Mesendoderm (in vitro differentiated cells): Measurements from ENCODE around the gene HSD11B2.

Experiments
- DNase-seq: peaks from one replicate; pipeline ENCODE4 v3.0.0; 2013
- H2AK5ac ChIP-seq: 2 replicates; pipeline ENCODE4 v1.6.1; 2013; ENCODE audit warnings: low read length, inconsistent platforms
- H2BK120ac ChIP-seq: 2 replicates; pipeline ENCODE4 v1.6.1; 2013; ENCODE audit warnings: low read depth, mild to moderate bottlenecking, low read length, moderate library complexity, mixed read lengths
- H2BK15ac ChIP-seq: replicated peaks from 2 replicates; pipeline ENCODE4 v1.6.1; 2013; ENCODE audit warnings: low read depth, mild to moderate bottlenecking, moderate library complexity
- H2BK5ac ChIP-seq: 2 replicates; pipeline ENCODE4 v1.6.1; 2013; ENCODE audit warnings: low read length, inconsistent platforms
- H3K18ac ChIP-seq: 2 replicates; pipeline ENCODE4 v1.6.1; 2013; ENCODE audit warnings: mild to moderate bottlenecking, low read length, mixed read lengths
- H3K23ac ChIP-seq: one replicate; pipeline ENCODE4 v1.6.1; 2013; ENCODE audit warnings: low read length
- H3K27ac ChIP-seq: 2 replicates; pipeline ENCODE4 v1.5.1; 2013; ENCODE audit warnings: low read depth, mild to moderate bottlenecking, inconsistent platforms, low read length, moderate library complexity
- H3K27me3 ChIP-seq: 2 replicates; pipeline ENCODE4 v1.6.1; 2013; ENCODE audit warnings: low read length, control low read depth, mild to moderate bottlenecking, inconsistent platforms; ENCODE audit not compliant: insufficient read depth, poor library complexity
- H3K36me3 ChIP-seq: 2 replicates; pipeline ENCODE4 v1.6.1; 2013; ENCODE audit warnings: low read length, inconsistent platforms; ENCODE audit not compliant: control insufficient read depth, insufficient read depth
- H3K4ac ChIP-seq: one replicate; pipeline ENCODE4 v1.6.1; 2013; ENCODE audit warnings: low read depth, mild to moderate bottlenecking, low read length, moderate library complexity
- H3K4me1 ChIP-seq: 2 replicates; pipeline ENCODE4 v1.6.1; 2013; ENCODE audit warnings: low read depth, low read length, inconsistent platforms; ENCODE audit not compliant: control insufficient read depth
- H3K4me2 ChIP-seq: 2 replicates; pipeline ENCODE4 v1.6.1; 2013; ENCODE audit warnings: low read length
- H3K4me3 ChIP-seq: 2 replicates; pipeline ENCODE4 v1.5.1; 2013; ENCODE audit warnings: mild to moderate bottlenecking, low read length
- H3K56ac ChIP-seq: one replicate; pipeline ENCODE4 v1.6.1; 2013; ENCODE audit warnings: low read length
- H3K79me1 ChIP-seq: 2 replicates; pipeline ENCODE4 v1.6.1; 2013; ENCODE audit warnings: low read length, inconsistent platforms
- H3K79me2 ChIP-seq: 2 replicates; pipeline ENCODE4 v1.6.1; 2013; ENCODE audit warnings: mild to moderate bottlenecking, low read length; ENCODE audit not compliant: control insufficient read depth, insufficient read depth
- H3K9ac ChIP-seq: 2 replicates; pipeline ENCODE4 v1.6.1; 2013; ENCODE audit warnings: low read length, inconsistent platforms
- H4K5ac ChIP-seq: one replicate; pipeline ENCODE4 v1.6.1; 2013; ENCODE audit warnings: low read length
- H4K8ac ChIP-seq: one replicate; pipeline ENCODE4 v1.6.1; 2013; ENCODE audit warnings: low read depth, mild to moderate bottlenecking, control low read depth, low read length, moderate library complexity
- WGBS: extraction: QIAGEN DNeasy Blood & Tissue Kit; methylation state at CpG from one replicate; pipeline ENCODE4 v1.1.7; 2013; ENCODE audit warnings: low lambda C conversion rate, missing lambda C conversion rate; ENCODE audit not compliant: insufficient coverage; ENCODE audit errors: extremely low coverage; 5-methylcytosine and 5-hydroxymethylcytosine counted together

HSD11B2 gene

GRCh38 chr16:67405336-67405735 lies 25.6 kb upstream of the HSD11B2 start:
- Histone ChIP-seq H2AK5ac (no peak overlapping the region), H3K4me1 (peaks cover 4% of the 10 kb centered on the region), H2BK120ac (no peak overlapping the region), H3K36me3 (no peaks in the 10 kb centered on the region), H3K79me1 (no peaks in the 10 kb centered on the region), H3K27me3 (no peaks in the 10 kb centered on the region), H4K5ac (no peak overlapping the region), H3K18ac (no peak overlapping the region), H2BK5ac (no peak overlapping the region), H3K23ac (no peak overlapping the region), H3K9ac (no peak overlapping the region), H3K4ac (no peak overlapping the region), H3K4me2 (no peak overlapping the region), H3K4me3 (no peak overlapping the region), H4K8ac (no peak overlapping the region), H3K56ac (no peak overlapping the region), H3K27ac (no peak overlapping the region), H2BK15ac (no peak overlapping the region), H3K79me2 (no peaks in the 10 kb centered on the region)
- no peak for DNase-seq
- no CpG with 5 or more reads among the region's 8 CpGs for WGBS

- H3K18ac ChIP-seq = no peak overlapping the region
- H3K4me3 ChIP-seq = no peak overlapping the region
- H2BK15ac ChIP-seq = no peak overlapping the region
- peak; percentile 49 for DNase-seq
- no peaks in the 10 kb centered on the region for H3K36me3 ChIP-seq
- no peak overlapping the region for H3K23ac ChIP-seq
- H3K56ac ChIP-seq = peak overlapping the region; percentile 71
- H3K9ac ChIP-seq = no peak overlapping the region
- no peaks in the 10 kb centered on the region for H3K79me2 ChIP-seq
- no peak overlapping the region for H3K4me2 ChIP-seq
- no peaks in the 10 kb centered on the region for H3K79me1 ChIP-seq
- H4K5ac ChIP-seq = no peak overlapping the region
- peaks cover 4% of the 10 kb centered on the region for H3K4me1 ChIP-seq
- H3K27ac ChIP-seq = no peak overlapping the region
- H2BK120ac ChIP-seq = no peak overlapping the region
- no peak overlapping the region for H3K4ac ChIP-seq
- no peaks in the 10 kb centered on the region for H3K27me3 ChIP-seq
- no peak overlapping the region for H2AK5ac ChIP-seq
- no peak overlapping the region for H2BK5ac ChIP-seq
- no peak overlapping the region for H4K8ac ChIP-seq
- no CpG with 5 or more reads among the region's 18 CpGs for WGBS
Observed at GRCh38 chr16:67406111-67406971, 24.6 kb upstream of the HSD11B2 start.

- no peaks in the 10 kb centered on the region for H3K36me3 ChIP-seq
- no peak overlapping the region for H2BK120ac ChIP-seq
- WGBS = no CpG with 5 or more reads among the region's 7 CpGs
- no peaks in the 10 kb centered on the region for H3K27me3 ChIP-seq
- H3K4ac ChIP-seq = no peak overlapping the region
- no peak overlapping the region for H3K4me3 ChIP-seq
- no peak overlapping the region for H3K27ac ChIP-seq
- no peak overlapping the region for H3K9ac ChIP-seq
- H3K23ac ChIP-seq = no peak overlapping the region
- no peaks in the 10 kb centered on the region for H3K79me1 ChIP-seq
- H2BK15ac ChIP-seq = no peak overlapping the region
- no peak overlapping the region for H4K5ac ChIP-seq
- H3K79me2 ChIP-seq = no peaks in the 10 kb centered on the region
- no peak overlapping the region for H4K8ac ChIP-seq
- H3K18ac ChIP-seq = no peak overlapping the region
- peaks cover 4% of the 10 kb centered on the region for H3K4me1 ChIP-seq
- H3K56ac ChIP-seq = peak overlapping the region; percentile 71
- no peak overlapping the region for H2AK5ac ChIP-seq
- DNase-seq = no peak
- H2BK5ac ChIP-seq = no peak overlapping the region
- no peak overlapping the region for H3K4me2 ChIP-seq
Observed at GRCh38 chr16:67407176-67407787, 23.6 kb upstream of the HSD11B2 start.

GRCh38 chr16:67407788-67408452 lies 23.0 kb upstream of the HSD11B2 start:
- Histone ChIP-seq H3K4ac (no peak overlapping the region), H3K36me3 (no peaks in the 10 kb centered on the region), H3K23ac (no peak overlapping the region), H3K4me3 (no peak overlapping the region), H3K79me2 (no peaks in the 10 kb centered on the region), H4K8ac (no peak overlapping the region), H3K9ac (no peak overlapping the region), H2BK120ac (no peak overlapping the region), H3K4me1 (peaks cover 4% of the 10 kb centered on the region), H2BK15ac (no peak overlapping the region), H3K18ac (no peak overlapping the region), H2AK5ac (no peak overlapping the region), H2BK5ac (no peak overlapping the region), H4K5ac (no peak overlapping the region), H3K4me2 (no peak overlapping the region), H3K27me3 (no peaks in the 10 kb centered on the region), H3K56ac (peak overlapping the region; percentile 49), H3K27ac (no peak overlapping the region), H3K79me1 (no peaks in the 10 kb centered on the region)
- no CpG with 5 or more reads among the region's 6 CpGs for WGBS
- DNase-seq = peak; percentile 39

- DNase-seq = no peak
- Histone ChIP-seq H3K79me2 (no peaks in the 10 kb centered on the region), H3K23ac (no peak overlapping the region), H3K4me3 (no peak overlapping the region), H3K4me2 (no peak overlapping the region), H2AK5ac (no peak overlapping the region), H3K27me3 (no peaks in the 10 kb centered on the region), H3K56ac (no peak overlapping the region), H3K18ac (no peak overlapping the region), H4K8ac (no peak overlapping the region), H4K5ac (no peak overlapping the region), H3K79me1 (no peaks in the 10 kb centered on the region), H3K27ac (no peak overlapping the region), H3K36me3 (no peaks in the 10 kb centered on the region), H2BK120ac (no peak overlapping the region), H2BK5ac (no peak overlapping the region), H3K9ac (no peak overlapping the region), H3K4ac (no peak overlapping the region), H2BK15ac (no peak overlapping the region), H3K4me1 (peaks cover 4% of the 10 kb centered on the region)
- no CpG with 5 or more reads among the region's 9 CpGs for WGBS
Observed at GRCh38 chr16:67409631-67410030, 21.3 kb upstream of the HSD11B2 start.
